SHP77 treated with DMSO at 0.1 percent for 48 hours (cell line): ENCODE data around the gene ZNF486.
"Not testable (repeated sequence)": the region's sequence is repeated elsewhere in the genome, so short reads cannot be mapped to it uniquely, and the experiment has no call there.

Experiments
- DNase-seq: peaks from one replicate; lab custom pipeline; 2025; lab: John Stamatoyannopoulos, UW

The ZNF486 gene

GRCh38 chr19:20233105-20233504 is 66.1 kb downstream of the ZNF486 start:
- no peak for DNase-seq

DNA sequence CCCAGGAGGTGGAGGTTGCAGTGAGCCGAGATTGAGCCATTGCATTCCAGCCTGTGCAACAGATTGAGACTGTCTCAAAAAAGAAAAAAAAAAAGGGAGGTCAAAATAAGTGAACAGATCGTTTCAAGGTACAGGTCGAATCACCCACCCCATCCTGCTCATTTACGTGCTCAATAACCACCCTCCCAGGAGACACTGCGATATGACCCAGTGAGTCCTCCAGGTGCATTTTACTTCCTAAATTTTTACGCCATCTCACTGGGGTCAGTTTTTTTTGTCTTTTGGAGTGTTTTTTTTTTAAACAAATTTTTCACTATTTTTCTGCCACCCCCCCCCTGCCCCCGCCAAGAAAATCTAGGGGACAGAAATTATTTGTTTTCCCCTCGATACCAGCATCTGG is 68.1 kb downstream of the ZNF486 start:
- no peak for DNase-seq

GRCh38 chr19:20237773-20238623 is 71.0 kb downstream of the ZNF486 start:
- no peak for DNase-seq

GRCh38 chr19:20243629-20244028 is 76.6 kb downstream of the ZNF486 start:
- no peak for DNase-seq

DNA sequence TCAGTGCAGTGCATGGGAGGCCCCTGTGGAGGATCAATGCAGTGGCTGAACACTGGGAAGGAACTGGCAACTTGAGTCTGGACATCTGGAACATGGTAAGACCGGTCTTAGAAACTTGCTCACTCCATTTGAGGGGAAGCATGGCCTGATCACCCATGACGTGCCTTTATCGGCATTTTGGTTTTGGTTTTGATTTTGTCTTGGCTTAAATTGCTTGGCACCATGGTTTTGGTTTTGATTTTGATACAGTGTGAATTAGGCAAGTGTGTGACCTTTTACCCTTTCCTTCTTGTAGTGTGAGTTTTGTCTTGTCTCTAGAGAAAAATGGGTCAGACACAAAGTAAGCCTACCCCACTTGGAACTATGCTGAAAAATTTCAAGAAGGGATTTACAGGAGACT is 77.3 kb downstream of the ZNF486 start:
- DNase-seq: no peak

- DNase-seq: no peak
These were observed 78.3 kb downstream of the ZNF486 start for GRCh38 chr19:20245309-20245708.

DNA sequence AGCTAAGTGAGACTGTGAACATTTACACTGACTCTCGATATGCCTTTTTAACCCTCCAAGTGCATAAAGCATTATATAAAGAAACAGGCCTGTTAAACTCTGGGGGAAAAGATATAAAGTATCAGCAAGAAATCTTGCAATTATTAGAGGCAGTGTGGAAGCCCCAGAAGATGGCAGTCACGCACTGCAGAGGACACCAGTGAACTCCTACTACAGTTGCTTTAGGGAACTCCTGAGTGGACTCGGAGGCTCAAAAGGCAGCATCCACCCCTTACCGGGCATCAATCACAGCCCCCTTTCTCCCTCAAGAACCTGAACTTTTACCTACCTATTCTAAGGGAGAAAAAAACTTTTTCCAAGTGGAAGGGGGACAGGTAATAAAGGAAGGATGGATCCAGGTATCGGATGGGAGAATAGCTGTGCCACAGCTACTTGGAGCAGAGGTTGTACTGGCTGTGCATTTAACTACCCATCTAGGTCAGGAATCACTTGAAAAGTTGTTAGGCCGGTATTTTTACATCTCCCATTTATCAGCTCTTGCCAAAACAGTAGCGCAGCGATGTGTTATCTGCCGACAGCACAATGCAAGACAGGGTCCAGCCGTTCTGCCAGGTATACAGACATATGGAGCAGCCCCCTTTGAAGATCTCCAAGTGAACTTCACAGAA is 80.1 kb downstream of the ZNF486 start:
- DNase-seq: no peak

- DNase-seq: not testable (repeated sequence)
These were observed 81.2 kb downstream of the ZNF486 start for GRCh38 chr19:20248258-20248657.
